GM19372 (cell line): ENCODE results near the gene DHH.
"Not testable (repeated sequence)": the region's sequence is repeated elsewhere in the genome, so short reads cannot be mapped to it uniquely, and the experiment has no call there.

Source experiments
- ATAC-seq: cut with Tn5 transposase; IDR thresholded peaks from one replicate; pipeline ENCODE4 v1.9.1; 2021; ENCODE audit warnings: mild to moderate bottlenecking, low read depth, moderate library complexity; ENCODE audit not compliant: unreplicated experiment

The DHH gene

DNA sequence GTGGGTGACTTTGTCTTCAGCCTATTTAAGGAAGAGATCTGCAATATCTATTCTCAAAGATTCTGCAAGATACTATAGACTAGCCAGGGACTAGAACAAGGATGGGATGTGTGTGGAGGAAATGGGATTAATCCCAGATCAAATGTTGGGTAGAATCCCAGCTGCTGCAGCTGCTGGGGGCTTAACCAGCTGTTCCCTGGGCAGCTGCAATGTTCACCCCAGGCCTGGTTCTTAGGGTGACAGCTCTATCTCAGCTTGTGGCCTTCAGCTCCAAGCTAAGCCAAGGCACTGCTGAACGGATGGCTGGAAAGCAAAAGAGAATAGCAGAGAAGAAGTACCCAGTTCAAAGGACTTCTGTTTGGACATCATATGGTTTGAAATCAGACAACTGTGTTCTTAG, 14.8 kb downstream of the DHH start:
- no peak for ATAC-seq

GRCh38 chr12:49070971-49071370, 23.6 kb downstream of the DHH start:
- ATAC-seq = no peak

- peak; percentile 97 for ATAC-seq
Measured at GRCh38 chr12:49069507-49070346, 24.9 kb downstream of the DHH start, which contains the start of gene RHEBL1. Gene RHEBL1, minus strand, starts transcription at chr12:49069979. Its CDS starts 194 bp downstream, at chr12:49069785.

DNA sequence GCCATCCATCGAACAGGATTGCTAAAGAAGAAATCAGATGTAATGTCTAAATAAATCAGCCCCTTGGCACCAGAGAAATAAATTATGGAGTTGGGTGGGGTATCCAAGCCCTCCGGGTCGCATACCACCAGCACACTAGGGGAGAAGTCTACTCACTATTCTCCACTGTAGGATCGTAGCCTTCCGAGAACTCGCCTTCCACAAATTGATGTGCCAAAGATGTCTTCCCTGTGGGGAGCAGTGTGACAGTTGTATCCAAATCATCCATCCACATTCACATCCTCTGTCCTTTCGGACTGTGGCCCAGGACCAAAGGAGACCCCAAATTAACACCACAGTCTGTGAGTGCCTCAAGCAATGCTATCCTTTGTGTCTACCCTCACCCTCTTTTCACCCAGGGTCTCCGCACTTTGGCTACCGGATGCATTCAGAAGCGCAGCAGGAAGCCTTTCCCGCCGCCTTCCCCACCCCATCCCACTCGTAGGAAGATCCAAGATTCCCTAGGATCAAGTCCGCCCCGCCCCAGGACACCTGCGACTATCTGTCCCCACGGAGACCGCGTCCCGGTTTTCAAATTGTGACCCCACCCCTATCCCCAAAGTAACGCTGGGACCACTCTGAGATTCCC, 25.6 kb downstream of the DHH start:
- ATAC-seq = no peak

DNA sequence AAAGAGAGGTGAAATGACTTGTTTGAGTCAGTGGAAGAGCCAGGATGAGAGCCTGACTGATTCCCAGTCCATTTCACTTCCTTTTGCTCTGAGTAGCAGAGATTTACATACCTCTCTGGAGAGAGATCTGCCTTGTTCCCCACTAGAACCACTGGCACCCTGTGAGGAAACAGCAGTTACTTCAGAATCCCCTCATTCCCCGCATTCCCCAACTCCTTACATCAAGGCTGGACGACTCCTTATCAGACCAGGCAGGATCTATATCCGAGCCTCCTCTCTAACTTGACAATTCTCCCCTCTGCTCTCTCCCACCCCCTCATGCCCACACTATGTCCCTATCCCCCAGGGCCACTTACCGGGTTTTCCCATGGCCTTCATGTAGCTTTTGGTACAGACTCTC, 28.5 kb downstream of the DHH start:
- ATAC-seq = no peak

DNA sequence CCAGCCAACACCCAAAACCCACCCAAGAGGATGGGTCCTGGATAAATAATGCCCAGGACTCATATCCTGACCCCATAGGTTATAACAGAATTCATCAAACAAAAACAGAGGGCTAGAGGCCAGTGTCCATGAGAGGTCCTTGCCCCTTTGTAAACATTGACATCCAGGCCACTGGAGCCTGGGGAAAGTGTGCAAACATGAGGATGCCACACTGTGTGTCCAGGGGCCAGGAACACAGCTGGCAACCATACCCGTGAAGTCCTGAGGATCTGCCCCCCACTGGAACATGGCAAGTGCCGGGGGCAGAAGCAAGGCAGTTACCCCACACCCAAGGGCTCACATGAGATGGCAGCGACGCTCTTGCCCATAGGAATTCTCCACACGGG, 29.8 kb downstream of the DHH start:
- no peak for ATAC-seq

DNA sequence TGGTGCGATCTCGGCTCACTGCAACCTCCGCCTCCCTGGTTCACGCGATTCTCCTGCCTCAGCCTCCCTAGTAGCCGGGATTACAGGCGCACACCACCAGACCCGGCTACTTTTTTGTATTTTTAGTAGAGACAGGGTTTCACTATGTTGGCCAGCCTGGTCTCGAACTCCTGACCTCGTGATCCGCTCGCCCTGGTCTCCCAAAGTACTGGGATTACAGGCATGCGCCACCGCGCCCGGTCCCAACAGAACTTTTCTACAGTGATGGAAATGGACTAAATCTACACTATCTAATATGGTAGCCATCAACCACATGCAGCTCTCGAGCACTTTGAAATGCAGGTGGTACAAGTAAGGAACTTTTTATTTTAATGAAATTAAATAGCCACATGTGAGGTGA, 32.7 kb downstream of the DHH start:
- ATAC-seq = not testable (repeated sequence)

DNA sequence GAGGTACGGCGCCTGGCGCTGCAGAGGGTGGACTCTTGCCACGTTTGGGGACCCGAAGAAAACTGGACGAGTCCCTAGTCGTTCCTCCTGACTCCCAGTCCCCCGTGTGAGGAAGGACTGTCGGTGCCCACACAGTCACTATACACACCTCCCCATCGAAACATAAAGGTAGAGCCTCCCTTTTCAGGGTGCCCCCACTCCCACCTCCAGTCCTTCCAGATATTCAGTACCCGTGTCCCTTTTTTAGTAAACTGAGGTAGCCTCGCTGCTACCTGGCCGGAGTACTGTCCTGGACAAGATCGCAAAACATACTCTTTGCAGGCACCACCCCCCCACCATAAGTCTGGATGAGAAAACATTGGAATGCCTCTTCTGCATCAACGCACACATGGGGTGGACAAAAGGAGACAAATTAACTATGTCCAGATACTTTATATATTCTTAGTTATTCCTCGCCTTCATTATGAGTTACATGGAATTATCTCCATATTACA, 33.4 kb downstream of the DHH start:
- ATAC-seq = no peak

DNA sequence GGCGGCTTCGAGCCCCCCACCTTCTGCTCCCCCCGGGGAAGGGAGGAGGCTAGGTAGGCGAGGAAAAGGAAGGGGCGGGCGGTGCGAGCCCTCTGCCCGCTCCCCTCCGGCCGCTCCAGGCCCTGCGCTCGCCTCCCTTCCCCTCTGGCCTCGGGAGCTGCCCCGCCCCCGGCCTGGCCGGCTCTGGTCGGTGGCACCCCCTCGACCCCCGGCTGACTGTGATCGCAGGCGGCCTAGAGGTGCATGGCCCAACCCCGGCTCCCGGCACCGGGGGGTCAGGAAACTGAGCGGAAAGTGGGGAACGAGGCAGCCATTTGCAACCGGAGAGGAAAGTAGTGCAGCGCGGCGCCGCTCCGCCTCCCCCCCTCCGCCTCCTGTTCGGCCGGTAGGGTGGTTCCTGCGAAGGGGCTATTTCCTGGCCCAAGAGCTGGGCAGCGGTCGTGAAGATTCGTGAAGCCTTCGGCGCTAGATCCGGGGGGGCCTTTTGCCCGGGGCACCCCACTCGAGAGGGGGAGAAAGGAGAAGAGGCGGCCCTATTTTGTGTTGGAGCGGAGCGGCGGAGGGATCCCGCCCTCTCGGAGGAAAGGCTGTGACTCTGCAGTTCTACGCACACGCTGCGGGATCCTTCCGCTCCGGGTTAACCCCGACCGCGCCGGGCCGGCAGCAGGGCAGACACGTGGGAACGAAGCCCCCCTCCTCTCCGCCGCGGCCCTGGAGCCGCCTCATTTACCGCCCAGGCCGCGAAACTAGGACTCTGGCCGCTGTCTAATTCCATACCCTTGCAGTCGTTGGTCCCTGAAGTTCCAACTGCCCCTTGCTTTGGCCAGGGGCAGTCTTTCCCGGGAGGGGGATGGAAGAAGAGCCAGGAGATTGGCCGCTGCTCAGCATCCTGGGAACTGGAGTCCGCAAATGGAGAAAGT, 34.1 kb downstream of the DHH start, which contains the start of gene KMT2D:
TSS of gene KMT2D (minus strand) at position 558 of the 920 bp plus-strand sequence. CDS start 5,470 bp downstream, outside the sequence.
- peak; percentile 48 for ATAC-seq

DNA sequence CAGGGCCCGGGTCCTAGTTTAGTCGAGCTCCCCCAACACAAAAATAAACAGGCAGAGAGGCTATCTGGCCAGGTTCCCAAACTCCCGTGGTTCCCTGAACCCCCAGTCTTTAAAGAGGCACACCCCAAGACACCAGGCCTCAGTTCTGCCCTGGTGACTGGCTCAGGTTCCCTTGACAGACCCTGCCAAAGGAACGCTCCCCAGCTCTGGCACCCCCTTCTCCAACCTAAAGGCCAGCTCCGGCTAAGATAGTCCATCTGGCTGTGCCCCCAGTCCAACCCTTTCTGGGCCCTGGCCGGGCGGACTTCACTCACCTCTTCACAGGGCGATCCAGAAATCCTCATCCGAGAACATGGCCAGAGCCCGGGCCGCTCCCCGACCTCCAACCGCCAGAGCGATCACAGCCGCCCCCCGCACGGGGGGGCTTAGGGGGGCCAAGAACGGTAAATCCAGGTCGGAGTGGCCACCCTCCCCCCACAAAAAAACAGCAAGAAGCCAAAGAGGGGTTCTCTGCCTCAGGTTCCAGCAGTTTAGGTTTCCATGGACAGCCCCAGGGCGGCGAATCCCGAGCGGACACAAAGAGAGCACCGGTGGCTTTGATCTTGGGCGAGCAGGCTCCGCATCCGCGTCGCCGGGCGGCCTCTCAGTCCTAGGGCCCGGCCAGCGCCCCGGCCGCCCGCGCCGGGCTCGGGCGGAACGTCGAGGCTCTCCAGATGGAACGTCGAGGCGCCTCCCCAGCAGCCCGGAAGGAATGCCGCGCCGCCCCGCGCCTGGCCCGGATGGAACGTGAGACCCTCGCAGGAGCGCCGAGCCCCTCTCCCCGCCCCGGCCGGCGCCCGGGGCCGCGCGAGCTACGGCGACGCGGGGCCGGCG, 35.1 kb downstream of the DHH start:
- ATAC-seq = peak; percentile 4

DNA sequence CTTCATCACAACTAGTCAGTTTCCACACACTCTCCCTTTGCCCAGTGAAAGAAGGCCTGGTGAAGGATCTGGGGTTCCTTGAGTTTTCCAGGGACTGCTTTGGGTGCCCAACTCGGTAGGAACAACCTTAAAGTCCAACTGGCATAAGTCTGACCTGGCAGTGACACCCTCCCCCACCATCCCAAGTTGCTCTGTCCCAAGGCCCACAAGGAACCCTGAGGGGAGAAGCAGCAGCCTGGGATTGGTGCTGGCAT, 35.6 kb downstream of the DHH start:
- no peak for ATAC-seq

DNA sequence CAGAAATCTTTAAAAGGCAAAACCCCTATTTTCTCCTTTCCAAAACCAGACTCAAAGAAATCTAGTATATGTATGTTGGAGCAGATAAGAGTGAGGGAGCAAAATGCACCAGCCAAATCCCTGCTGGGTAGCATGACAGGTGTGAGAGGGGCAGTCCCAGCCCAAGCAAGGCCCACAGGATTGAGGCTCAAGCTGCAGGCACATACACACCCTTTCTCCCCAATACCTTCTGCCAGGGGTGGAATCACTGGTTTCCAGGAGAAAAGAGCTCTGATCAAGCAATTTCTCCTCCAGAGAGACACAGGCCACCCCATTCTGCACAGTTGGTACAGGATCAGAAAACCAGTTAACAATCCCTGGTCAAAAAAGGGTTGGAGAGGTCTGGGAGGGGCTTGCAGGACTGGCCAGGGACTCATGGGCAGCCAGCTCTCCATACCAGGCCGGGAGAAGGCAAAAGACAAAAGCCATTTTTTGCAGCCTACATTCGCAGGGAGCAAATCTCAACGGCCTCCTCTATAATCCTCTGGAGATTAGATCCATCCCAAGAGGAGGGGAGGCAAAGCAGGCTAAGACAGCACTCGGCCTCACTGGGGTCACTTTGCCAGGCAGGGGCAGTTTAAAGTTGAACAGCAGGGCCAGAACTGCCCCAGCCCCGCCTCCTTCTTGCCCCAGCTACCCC, 36.1 kb downstream of the DHH start:
- no peak for ATAC-seq

DNA sequence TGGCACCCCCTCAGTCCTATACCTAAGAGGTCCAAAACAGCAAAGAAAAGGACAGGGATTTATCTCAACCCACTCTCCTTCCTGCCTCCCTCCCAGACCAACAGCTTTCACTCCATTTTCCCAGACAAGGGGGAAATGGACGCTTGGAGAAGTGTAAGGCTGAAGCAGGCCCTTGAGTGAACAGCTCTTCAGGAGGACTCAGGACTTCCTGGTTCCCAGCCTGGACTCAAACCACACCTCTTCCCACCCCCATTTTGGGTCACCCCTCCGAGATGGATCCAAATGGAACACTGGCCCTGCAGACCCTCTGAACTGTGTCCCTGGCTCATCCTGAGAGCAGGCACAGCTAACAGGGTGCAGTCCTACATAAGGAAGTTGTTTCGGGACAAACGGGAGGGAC, 36.7 kb downstream of the DHH start:
- no peak for ATAC-seq

- ATAC-seq = peak; percentile 58
Measured at GRCh38 chr12:49055978-49056754, 38.4 kb downstream of the DHH start.

GRCh38 chr12:49055092-49055491, 39.5 kb downstream of the DHH start:
- no peak for ATAC-seq

DNA sequence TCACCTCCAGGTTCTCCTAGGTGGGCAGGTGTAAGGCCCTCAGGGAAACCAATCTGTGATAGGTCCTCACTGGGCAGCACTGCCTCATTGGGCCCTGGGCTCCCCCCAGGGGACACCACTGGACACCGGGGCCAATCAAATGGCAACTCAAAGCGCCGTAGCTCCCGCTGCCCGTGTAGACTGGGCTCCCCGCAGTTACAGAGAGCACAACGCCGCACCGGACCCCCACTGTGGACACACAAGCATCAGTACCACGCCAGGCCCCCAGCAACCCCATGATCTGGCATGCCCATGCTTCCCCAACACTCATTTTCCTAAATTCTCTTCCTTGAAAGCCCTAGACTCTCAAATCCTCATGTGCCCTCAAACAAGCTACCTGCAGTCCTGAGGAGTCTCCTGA, 40.1 kb downstream of the DHH start:
- no peak for ATAC-seq

- no peak for ATAC-seq
Measured at GRCh38 chr12:49054096-49054495, 40.5 kb downstream of the DHH start.

DNA sequence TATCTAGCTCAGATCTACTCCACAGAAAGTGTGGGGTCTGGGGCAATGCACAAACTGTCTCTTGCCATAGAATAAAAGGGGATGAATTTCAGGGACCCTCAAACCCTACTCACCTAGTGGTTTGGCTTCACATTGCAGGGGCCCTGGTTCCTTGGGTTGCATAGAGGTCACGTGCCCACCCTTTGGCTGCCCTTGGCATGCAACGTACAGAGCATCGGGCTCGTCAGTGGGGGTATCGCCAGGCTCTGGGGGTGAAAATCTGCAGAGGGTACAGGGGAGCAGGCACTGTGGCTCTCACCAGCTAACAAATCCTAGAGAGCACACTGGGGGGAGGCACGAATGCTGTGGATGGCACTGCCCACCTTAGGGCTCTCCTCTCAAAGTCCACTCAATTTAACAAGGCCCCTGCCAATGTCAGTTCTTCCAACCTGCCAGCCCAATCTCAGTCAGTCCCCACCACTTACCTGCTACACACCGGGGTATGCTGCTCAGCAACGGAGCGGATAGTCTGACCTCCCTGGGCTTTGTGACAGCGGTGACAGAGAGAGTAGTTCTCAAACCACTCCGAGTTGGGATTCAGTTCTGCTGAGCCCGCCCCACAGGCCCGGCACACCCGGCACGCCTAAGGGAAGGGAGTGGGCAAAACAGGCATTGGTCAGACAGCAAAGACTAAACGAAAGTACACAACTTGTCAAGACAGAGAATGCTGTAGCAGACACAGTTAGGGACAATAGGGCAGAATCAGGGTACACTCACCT, 42.0 kb downstream of the DHH start:
- ATAC-seq = no peak
